Ascending aorta (tissue), 2 donors: Measurements from ENCODE around the gene KIT. TPM values are rescaled to one million over a fixed set of nuclear protein-coding genes. Genes with fewer than 3 reads are reported as not detected.

Experiments used
- DNase-seq, 2 donors: peaks; one replicate each; pipeline ENCODE4 v3.0.0-alpha.2; 2019; ENCODE audit warnings: low spot score in 2 of 2
- H3K27ac ChIP-seq, 2 donors: fragments of 200-600 bp; sonication (generic); one replicate each; pipeline ENCODE4 v1.5.1; 2016 to 2017; ENCODE audit warnings: mild to moderate bottlenecking in 1 of 2
- H3K27me3 ChIP-seq: fragments of 200-600 bp; sonication (generic); one replicate; pipeline ENCODE4 v1.5.1; 2017
- H3K36me3 ChIP-seq, 2 donors: fragments of 200-600 bp; sonication (generic); one replicate each; pipeline ENCODE4 v1.5.1; 2016
- H3K4me1 ChIP-seq, 2 donors: fragments of 200-600 bp; sonication (generic); one replicate each; pipeline ENCODE4 v1.5.1; 2016 to 2017; ENCODE audit warnings: mild to moderate bottlenecking in 1 of 2
- H3K4me3 ChIP-seq, 2 donors: fragments of 200-600 bp; sonication (generic); one replicate each; pipeline ENCODE4 v1.5.1; 2016 to 2017; ENCODE audit warnings: mild to moderate bottlenecking in 1 of 2
- H3K9me3 ChIP-seq, 2 donors: fragments of 200-600 bp; sonication (generic); one replicate each; pipeline ENCODE4 v1.5.1; 2016
- CTCF ChIP-seq, 3 experiments: fragments of 200-600 bp in 2 of 3; fragments of 450-650 bp in 1 of 3; sonication (generic) in 2 of 3; IDR thresholded peaks; one replicate each; pipeline ENCODE4 v1.5.1; 2016 to 2019; ENCODE audit warnings: antibody characterized with exemption in 3 of 3, mild to moderate bottlenecking in 1 of 3, moderate library complexity in 1 of 3
- intact Hi-C: fragments of 100-400 bp; cut with DNase I; formaldehyde crosslinking; loops from one replicate; pipeline ENCODE4 v1.15.1; 2023
- total RNA-seq: library from RNA; depleted of rRNA; stranded (reverse); fragments of >200 nt; gene quantifications from one replicate; pipeline ENCODE4 v1.1.0, GENCODE V29; 2016

KIT gene
- total RNA-seq, 1 donor from 2014 or later: not detected

- intact Hi-C loops: no loop called here
- Histone ChIP-seq H3K36me3 (no peaks in the 10 kb centered on the region), H3K27me3 (no peaks in the 10 kb centered on the region), H3K9me3 (no peaks in the 10 kb centered on the region), H3K4me1 (no peaks in the 10 kb centered on the region), H3K4me3 (no peak overlapping the region), H3K27ac (no peak overlapping the region)
- DNase-seq: no peak
- TF ChIP-seq CTCF (IDR thresholded peaks at IDR 0.05): no peak
Observed at GRCh38 chr4:54668014-54668611, 10.4 kb downstream of the KIT start.

GRCh38 chr4:54669831-54670230 is 12.1 kb downstream of the KIT start:
- no peaks in the 10 kb centered on the region for H3K36me3 ChIP-seq
- no peaks in the 10 kb centered on the region for H3K27me3 ChIP-seq
- H3K4me1 ChIP-seq: no peaks in the 10 kb centered on the region
- no peak for TF ChIP-seq CTCF (IDR thresholded peaks at IDR 0.05)
- H3K9me3 ChIP-seq: no peaks in the 10 kb centered on the region
- no peak overlapping the region for H3K4me3 ChIP-seq
- H3K27ac ChIP-seq: no peak overlapping the region
- intact Hi-C loops: no loop called here
- no peak for DNase-seq

- no peak overlapping the region for H3K27ac ChIP-seq
- TF ChIP-seq CTCF (IDR thresholded peaks at IDR 0.05): no peak
- H3K4me1 ChIP-seq: no peaks in the 10 kb centered on the region
- no peaks in the 10 kb centered on the region for H3K9me3 ChIP-seq
- H3K36me3 ChIP-seq: no peaks in the 10 kb centered on the region
- H3K4me3 ChIP-seq: no peak overlapping the region
- intact Hi-C loops: no loop called here
- H3K27me3 ChIP-seq: no peaks in the 10 kb centered on the region
- DNase-seq: no peak
Observed at GRCh38 chr4:54675721-54676461, 18.1 kb downstream of the KIT start.

- intact Hi-C loops: no loop called here
Observed at GRCh38 chr4:54676658-54677057, 18.9 kb downstream of the KIT start.

GRCh38 chr4:54677416-54677815 is 19.7 kb downstream of the KIT start:
- TF ChIP-seq CTCF (IDR thresholded peaks at IDR 0.05): no peak
- intact Hi-C loops: no loop called here
- Histone ChIP-seq H3K4me1 (no peaks in the 10 kb centered on the region), H3K27ac (no peak overlapping the region), H3K27me3 (no peaks in the 10 kb centered on the region), H3K9me3 (no peaks in the 10 kb centered on the region), H3K36me3 (no peaks in the 10 kb centered on the region), H3K4me3 (no peak overlapping the region)
- DNase-seq: no peak

More at GRCh38 chr4:54676658-54677057, 18.9 kb downstream of the KIT start:
- TF ChIP-seq CTCF (IDR thresholded peaks at IDR 0.05): no peak
- H3K36me3 ChIP-seq: no peaks in the 10 kb centered on the region
- H3K4me1 ChIP-seq: no peaks in the 10 kb centered on the region
- no peaks in the 10 kb centered on the region for H3K27me3 ChIP-seq
- no peak for DNase-seq
- H3K9me3 ChIP-seq: no peaks in the 10 kb centered on the region
- no peak overlapping the region for H3K27ac ChIP-seq
- H3K4me3 ChIP-seq: no peak overlapping the region
